Liver (tissue), 9 donors: ENCODE measurements around the gene DYNC1H1. TPM values are rescaled to one million over a fixed set of nuclear protein-coding genes. Genes with fewer than 3 reads are reported as not detected.

Experiments used
- DNase-seq: peaks from one replicate; pipeline ENCODE4 v3.0.0-alpha.2; 2017; ENCODE audit warnings: low spot score
- H3K27ac ChIP-seq, 2 donors: one replicate each; pipeline ENCODE4 v1.7.0; 2013; ENCODE audit warnings: inconsistent platforms in 2 of 2, low read length in 2 of 2, control low read depth in 1 of 2, low read depth in 1 of 2, mild to moderate bottlenecking in 1 of 2
- H3K27me3 ChIP-seq, 4 donors: one replicate each; pipeline versions ENCODE4 v1.6.1 to v1.7.0; 2013; ENCODE audit warnings: low read length in 3 of 4, inconsistent platforms in 1 of 4, mild to moderate bottlenecking in 1 of 4, moderate library complexity in 1 of 4; ENCODE audit not compliant: control insufficient read depth in 4 of 4, insufficient read depth in 4 of 4
- H3K36me3 ChIP-seq, 4 donors: one replicate each; pipeline versions ENCODE4 v1.6.1 to v1.7.0; 2013; ENCODE audit warnings: low read length in 3 of 4, mild to moderate bottlenecking in 3 of 4, low read depth in 1 of 4, moderate library complexity in 1 of 4; ENCODE audit not compliant: control insufficient read depth in 4 of 4, insufficient read depth in 3 of 4
- H3K4me1 ChIP-seq, 4 donors: one replicate each; pipeline versions ENCODE4 v1.6.1 to v1.7.0; 2013; ENCODE audit warnings: low read length in 3 of 4, mild to moderate bottlenecking in 3 of 4, moderate library complexity in 1 of 4; ENCODE audit not compliant: control insufficient read depth in 4 of 4, insufficient read depth in 4 of 4
- H3K4me3 ChIP-seq, 3 donors: one replicate each; pipeline versions ENCODE4 v1.6.1 to v1.7.0; 2013; ENCODE audit warnings: low read length in 3 of 3, control low read depth in 1 of 3, low read depth in 1 of 3, mild to moderate bottlenecking in 1 of 3
- H3K9ac ChIP-seq, 2 donors: one replicate each; pipeline ENCODE4 v1.7.0; 2013; ENCODE audit warnings: low read length in 2 of 2, mild to moderate bottlenecking in 2 of 2, moderate library complexity in 2 of 2, control low read depth in 1 of 2, low read depth in 1 of 2
- H3K9me3 ChIP-seq, 4 donors: one replicate each; pipeline versions ENCODE4 v1.6.1 to v1.7.0; 2013; ENCODE audit warnings: low read length in 3 of 4; ENCODE audit not compliant: control insufficient read depth in 4 of 4
- ATF3 ChIP-seq: IDR thresholded peaks from 2 replicates; pipeline ENCODE4 v1.6.1; 2016; ENCODE audit warnings: antibody characterized with exemption
- CTCF ChIP-seq: fragments of 150-350 bp; IDR thresholded peaks from 2 replicates; pipeline ENCODE4 v1.5.1; 2017; ENCODE audit warnings: improper control_type of control experiment, low read depth, low read length; ENCODE audit not compliant: missing input control
- EGR1 ChIP-seq, 2 donors: IDR thresholded peaks; 2 replicates each; pipeline ENCODE4 v1.6.1; 2016 to 2018; ENCODE audit warnings: antibody characterized with exemption in 2 of 2, low read depth in 2 of 2
- FOXA1 ChIP-seq: IDR thresholded peaks from 2 replicates; pipeline ENCODE4 v1.6.1; 2016; ENCODE audit warnings: antibody characterized with exemption
- FOXA2 ChIP-seq: IDR thresholded peaks from 2 replicates; pipeline ENCODE4 v1.6.1; 2016; ENCODE audit warnings: antibody characterized with exemption
- HNF4A ChIP-seq, 2 donors: conservative IDR thresholded peaks; 2 replicates each; pipeline ENCODE4 v1.6.1; 2016; ENCODE audit warnings: antibody characterized with exemption in 2 of 2, mild to moderate bottlenecking in 2 of 2
- HNF4G ChIP-seq: IDR thresholded peaks from 2 replicates; pipeline ENCODE4 v1.6.1; 2016; ENCODE audit warnings: antibody characterized with exemption
- JUND ChIP-seq, 2 donors: IDR thresholded peaks; 2 replicates each; pipeline ENCODE4 v1.6.1; 2016; ENCODE audit warnings: antibody characterized with exemption in 2 of 2
- MAX ChIP-seq: IDR thresholded peaks from 2 replicates; pipeline ENCODE4 v1.6.1; 2016; ENCODE audit warnings: antibody characterized with exemption
- RAD21 ChIP-seq, 2 donors: IDR thresholded peaks; 2 replicates each; pipeline ENCODE4 v1.6.1; 2016; ENCODE audit warnings: antibody characterized with exemption in 2 of 2, mild to moderate bottlenecking in 2 of 2
- REST ChIP-seq: IDR thresholded peaks from 2 replicates; pipeline ENCODE4 v1.6.1; 2016; ENCODE audit warnings: antibody characterized with exemption, mild to moderate bottlenecking
- RXRA ChIP-seq, 2 donors: IDR thresholded peaks; 2 replicates each; pipeline ENCODE4 v1.6.1; 2017 to 2018; ENCODE audit warnings: antibody characterized with exemption in 2 of 2, mild to moderate bottlenecking in 1 of 2
- SP1 ChIP-seq: IDR thresholded peaks from 2 replicates; pipeline ENCODE4 v1.6.1; 2018; ENCODE audit warnings: antibody characterized with exemption, mild to moderate bottlenecking
- TAF1 ChIP-seq: conservative IDR thresholded peaks from 2 replicates; pipeline ENCODE4 v1.6.1; 2016; ENCODE audit warnings: antibody characterized with exemption, mild to moderate bottlenecking
- ZBTB33 ChIP-seq: IDR thresholded peaks from 2 replicates; pipeline ENCODE4 v1.6.1; 2016; ENCODE audit warnings: antibody characterized with exemption
- WGBS: extraction: QIAGEN DNeasy Blood & Tissue Kit; methylation state at CpG from one replicate; pipeline ENCODE4 v1.1.7; 2013; 5-methylcytosine and 5-hydroxymethylcytosine counted together
- polyA plus RNA-seq, 2 donors: library from polyadenylated mRNA; stranded (reverse) in 1 of 2; unstranded in 1 of 2; fragments of 200-250 nt in 1 of 2; fragments of >200 nt in 1 of 2; fragmentation: Nextera tagmentation in 1 of 2; extraction: Ambion mirVana in 1 of 2; gene quantifications; one replicate each; pipeline versions ENCODE4 v1.2.1 to v1.2.3, GENCODE V29; 2013 to 2015
- total RNA-seq, 2 donors: library from RNA; depleted of rRNA; stranded (reverse); fragments of >200 nt; gene quantifications; one replicate each; pipeline ENCODE4 v1.2.3, GENCODE V29; 2014
- donor health status: healthy.
- donor health status: healthy.
- donor health status: healthy.
- donor health status: healthy.
- donor health status: healthy.

DYNC1H1 gene
- total and polyA plus RNA-seq, 4 donors = 50.3 to 201 (median 82.6) TPM

- DNase-seq = no peak
- Histone ChIP-seq H3K27ac (no peak overlapping the region), H3K36me3 (peaks cover 12 to 50% (median 47%) of the 10 kb centered on the region in 4 donors)
These were observed 15.3 kb downstream of the DYNC1H1 start for GRCh38 chr14:101979666-101980065.

GRCh38 chr14:101980251-101980650 is 15.9 kb downstream of the DYNC1H1 start:
- no peak overlapping the region for H3K4me3 ChIP-seq
- DNase-seq = no peak
- peaks cover 12 to 50% (median 48%) of the 10 kb centered on the region in 4 donors for H3K36me3 ChIP-seq
- WGBS = 90% methylated on average over 10 of the region's 10 CpGs
- H3K9me3 ChIP-seq = no peaks in the 10 kb centered on the region
- no peak overlapping the region for H3K9ac ChIP-seq
- no peaks in the 10 kb centered on the region for H3K27me3 ChIP-seq
- TF ChIP-seq SP1 (no peak), JUND (IDR thresholded peaks at IDR 0.05) (no peak), FOXA2 (no peak), HNF4A (conservative IDR thresholded peaks at IDR 0.05) (no peak), REST (no peak), EGR1 (IDR thresholded peaks at IDR 0.05; ENCODE audit: low read depth in 2 of 2) (no peak), FOXA1 (no peak), RAD21 (IDR thresholded peaks at IDR 0.05) (no peak), MAX (no peak), HNF4G (no peak), RXRA (IDR thresholded peaks at IDR 0.05) (no peak), ZBTB33 (no peak), CTCF (no peak)
- peak overlapping the region in 1 of 2 donors; percentile 12 for H3K27ac ChIP-seq
- H3K4me1 ChIP-seq = no peaks in the 10 kb centered on the region

More at GRCh38 chr14:101979666-101980065, 15.3 kb downstream of the DYNC1H1 start:
- Histone ChIP-seq H3K4me3 (no peak overlapping the region), H3K9me3 (no peaks in the 10 kb centered on the region), H3K27me3 (no peaks in the 10 kb centered on the region), H3K4me1 (no peaks in the 10 kb centered on the region), H3K9ac (no peak overlapping the region)
- TF ChIP-seq TAF1 = no peak
- no peak for TF ChIP-seq MAX
- TF ChIP-seq CTCF = no peak
- TF ChIP-seq EGR1 (IDR thresholded peaks at IDR 0.05; ENCODE audit: low read depth in 2 of 2) = no peak
- TF ChIP-seq ATF3 = no peak
- TF ChIP-seq FOXA1 = no peak
- TF ChIP-seq HNF4G = no peak
- WGBS = 63% methylated on average over 6 of the region's 6 CpGs
